Panc1 (cell line): ENCODE measurements around the gene CNGB1. TPM values are rescaled to one million over a fixed set of nuclear protein-coding genes. Genes with fewer than 3 reads are reported as not detected.

Source experiments
- ATAC-seq: fragments of 200-7000 bp; cut with Tn5 transposase; 2 replicates; pipeline ENCODE4 v1.9.1; 2020; ENCODE audit warnings: mild to moderate bottlenecking, moderate library complexity
- BruUV-seq: library from RNA; stranded (reverse); fragments of 400-500 nt; replicated peaks from 2 replicates; lab custom pipeline; 2021; lab: Mats Ljungman, UMichigan
- CTCF ChIA-PET: fragments of 300-600 bp; sonication (Branson Sonifier 250); formaldehyde crosslinking; loops from one replicate; lab custom pipeline; 2022; ENCODE audit warnings: antibody characterized with exemption; lab: Charles Lee
- POLR2A ChIA-PET: fragments of 300-600 bp; sonication (Branson Sonifier 250); formaldehyde crosslinking; loops from one replicate; lab custom pipeline; 2022; ENCODE audit warnings: antibody characterized with exemption; lab: Charles Lee
- DNase-seq: peaks from one replicate; pipeline ENCODE4 v3.0.0-alpha.2; 2010; ENCODE audit warnings: low read depth, low spot score
- H3K27ac ChIP-seq: 2 replicates; pipeline ENCODE4 v1.5.1; 2011; ENCODE audit warnings: mild to moderate bottlenecking, low read length, inconsistent platforms
- H3K27me3 ChIP-seq: fragments of 200-500 bp; sonication (Bioruptor generic); 2 replicates; pipeline ENCODE4 v1.6.0; 2014; ENCODE audit warnings: low read length, inconsistent platforms; ENCODE audit not compliant: control insufficient read depth, insufficient read depth
- H3K36me3 ChIP-seq: fragments of 200-500 bp; sonication (Bioruptor generic); 2 replicates; pipeline ENCODE4 v1.5.1; 2014; ENCODE audit warnings: inconsistent platforms, mild to moderate bottlenecking, low read length, moderate library complexity; ENCODE audit not compliant: control insufficient read depth, insufficient read depth
- H3K4me1 ChIP-seq: 2 replicates; pipeline ENCODE4 v1.5.1; 2011; ENCODE audit warnings: inconsistent platforms, mild to moderate bottlenecking, low read length, moderate library complexity; ENCODE audit not compliant: control insufficient read depth, insufficient read depth
- H3K4me3 ChIP-seq, 2 experiments: 2 replicates each; pipeline ENCODE4 v1.5.1; 2011 to 2012; ENCODE audit warnings: low read depth in 2 of 2, low read length in 2 of 2, mild to moderate bottlenecking in 2 of 2, inconsistent platforms in 1 of 2, moderate library complexity in 1 of 2
- H3K9me3 ChIP-seq: fragments of 200-500 bp; sonication (Bioruptor generic); 2 replicates; pipeline ENCODE4 v1.5.1; 2014; ENCODE audit warnings: low read depth, mild to moderate bottlenecking, inconsistent platforms, low read length, moderate library complexity; ENCODE audit not compliant: control insufficient read depth, insufficient read depth
- CTCF ChIP-seq: fragments of 450-650 bp; IDR thresholded peaks from 2 replicates; pipeline ENCODE4 v1.5.1; 2017; ENCODE audit warnings: mild to moderate bottlenecking
- POLR2AphosphoS5 ChIP-seq: IDR thresholded peaks from 2 replicates; pipeline ENCODE4 v1.6.1; 2012; ENCODE audit warnings: mild to moderate bottlenecking, low read depth, low read length, moderate library complexity
- REST ChIP-seq, 2 experiments: IDR thresholded peaks; 2 replicates each; pipeline ENCODE4 v1.6.1; 2011 to 2012; ENCODE audit warnings: low read depth in 2 of 2, control low read depth in 1 of 2, low read length in 1 of 2, mild to moderate bottlenecking in 1 of 2, moderate library complexity in 1 of 2; ENCODE audit not compliant: insufficient read depth in 1 of 2
- SIN3A ChIP-seq: IDR thresholded peaks from 2 replicates; pipeline ENCODE4 v1.6.1; 2012; ENCODE audit warnings: low read depth, mild to moderate bottlenecking, low read length, moderate library complexity, borderline replicate concordance; ENCODE audit not compliant: insufficient read depth
- TCF7L2 ChIP-seq: IDR thresholded peaks from 2 replicates; pipeline ENCODE4 v1.6.1; 2011; ENCODE audit warnings: mild to moderate bottlenecking, low read depth, low read length, inconsistent platforms
- in situ Hi-C: cut with HindIII; loops from 2 replicates; pipeline ENCODE4 v1.10.0; 2016; ENCODE audit warnings: low sequenced_read_pairs, low pct_unique_long_range_greater_than_20kb
- intact Hi-C: fragments of 100-400 bp; cut with micrococcal nuclease; formaldehyde crosslinking; loops from one replicate; pipeline ENCODE4 v1.10.0; 2022; ENCODE audit not compliant: unreplicated experiment
- total RNA-seq: library from RNA; stranded (reverse); gene quantifications from one replicate; pipeline ENCODE4 v1.2.1, GENCODE V29; 2021; ENCODE audit not compliant: unreplicated experiment

The CNGB1 gene
- total RNA-seq, 1 experiment from 2014 or later: not detected

- Histone ChIP-seq H3K4me3 (no peak overlapping the region), H3K36me3 (no peaks in the 10 kb centered on the region), H3K27ac (no peak overlapping the region), H3K27me3 (no peaks in the 10 kb centered on the region), H3K4me1 (no peaks in the 10 kb centered on the region), H3K9me3 (no peaks in the 10 kb centered on the region)
- no peak for TF ChIP-seq SIN3A
- TF ChIP-seq REST (IDR thresholded peaks at IDR 0.05; ENCODE audit: insufficient read depth in 1 of 2, low read depth in 2 of 2, low read length in 1 of 2): no peak
- TF ChIP-seq POLR2AphosphoS5: no peak
- no peak for TF ChIP-seq TCF7L2
- TF ChIP-seq CTCF: no peak
- no TSS peak for BruUV-seq
- ChIA-PET CTCF (no interaction called here), POLR2A (no interaction called here)
- ATAC-seq (no peak), DNase-seq (no peak)
- intact Hi-C loops: no loop called here
- in situ Hi-C loops: no loop called here
Measured at GRCh38 chr16:57916735-57917438, 54.0 kb downstream of the CNGB1 start.

- ChIA-PET POLR2A (no interaction called here), CTCF (interaction anchor here (0.7 kb wide), 1 partner anchor 179 kb away, joined by 3 read pairs; no protein-coding TSS in a partner anchor)
- H3K4me3 ChIP-seq: no peak overlapping the region
- no peaks in the 10 kb centered on the region for H3K4me1 ChIP-seq
- no peak overlapping the region for H3K27ac ChIP-seq
- H3K27me3 ChIP-seq: no peaks in the 10 kb centered on the region
- in situ Hi-C loops (no loop called here), intact Hi-C loops (no loop called here)
- ATAC-seq (no peak), DNase-seq (no peak)
- BruUV-seq: no TSS peak
- H3K36me3 ChIP-seq: no peaks in the 10 kb centered on the region
- H3K9me3 ChIP-seq: no peaks in the 10 kb centered on the region
- no peak for TF ChIP-seq REST (IDR thresholded peaks at IDR 0.05; ENCODE audit: insufficient read depth in 1 of 2, low read depth in 2 of 2, low read length in 1 of 2)
- no peak for TF ChIP-seq SIN3A
- no peak for TF ChIP-seq POLR2AphosphoS5
- no peak for TF ChIP-seq CTCF
- no peak for TF ChIP-seq TCF7L2
Measured at GRCh38 chr16:57915811-57916488, 55.0 kb downstream of the CNGB1 start.
